ENCODE measurements around the gene BACE1-AS.

Gene BACE1-AS

DNA sequence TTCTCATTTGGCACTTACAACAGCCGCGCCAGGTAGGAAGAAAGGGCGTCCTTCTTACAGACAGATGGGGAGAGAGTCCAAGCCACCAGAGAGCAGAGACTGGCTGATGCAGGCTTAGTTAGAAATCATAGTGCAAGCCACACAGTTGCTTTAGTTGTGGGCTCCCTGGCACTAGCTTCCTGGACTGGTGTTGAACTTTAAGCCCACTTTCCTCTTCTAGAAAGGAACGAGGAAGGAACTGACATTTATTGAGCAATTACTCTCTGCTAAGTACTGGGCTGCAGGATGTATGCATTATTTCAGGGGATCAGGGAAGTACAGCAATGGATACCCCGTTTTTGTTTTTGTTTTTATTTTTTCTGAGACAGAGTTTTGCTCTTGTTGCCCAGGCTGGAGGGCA, 21.9 kb downstream of the BACE1-AS start:
- Histone ChIP-seq H3K36me3 (ENCODE audit: insufficient read depth, low read length) (no peaks in the 10 kb centered on the region), H2AFZ (ENCODE audit: low read length) (no peak overlapping the region), H3K9me3 (ENCODE audit: insufficient read depth, low read depth, low read length) (no peaks in the 10 kb centered on the region), H3K27me3 (ENCODE audit: insufficient read depth, low read length, poor library complexity, severe bottlenecking) (no peaks in the 10 kb centered on the region), H3K4me2 (ENCODE audit: low read depth, low read length, poor library complexity, severe bottlenecking) (no peak overlapping the region), H3K9ac (ENCODE audit: low read depth, low read length, poor library complexity, severe bottlenecking) (no peak overlapping the region), H3F3A (ENCODE audit: low read depth) (no peaks in the 10 kb centered on the region), H3K9me2 (replicated peaks; ENCODE audit: low read depth, low read length) (no peaks in the 10 kb centered on the region), H3K4me1 (ENCODE audit: insufficient read depth, low read length, poor library complexity, severe bottlenecking) (peaks cover 10% of the 10 kb centered on the region), H4K20me1 (ENCODE audit: insufficient read depth, low read length, poor library complexity, severe bottlenecking) (no peaks in the 10 kb centered on the region), H3K4me3 (ENCODE audit: low read length, poor library complexity, severe bottlenecking) (no peak overlapping the region), H3K79me2 (ENCODE audit: insufficient read depth, low read length) (0 out of 2 replicates have a peak, but pooled peaks cover 5% of the 10 kb centered on the region)
- TF ChIP-seq, protein P1, sequence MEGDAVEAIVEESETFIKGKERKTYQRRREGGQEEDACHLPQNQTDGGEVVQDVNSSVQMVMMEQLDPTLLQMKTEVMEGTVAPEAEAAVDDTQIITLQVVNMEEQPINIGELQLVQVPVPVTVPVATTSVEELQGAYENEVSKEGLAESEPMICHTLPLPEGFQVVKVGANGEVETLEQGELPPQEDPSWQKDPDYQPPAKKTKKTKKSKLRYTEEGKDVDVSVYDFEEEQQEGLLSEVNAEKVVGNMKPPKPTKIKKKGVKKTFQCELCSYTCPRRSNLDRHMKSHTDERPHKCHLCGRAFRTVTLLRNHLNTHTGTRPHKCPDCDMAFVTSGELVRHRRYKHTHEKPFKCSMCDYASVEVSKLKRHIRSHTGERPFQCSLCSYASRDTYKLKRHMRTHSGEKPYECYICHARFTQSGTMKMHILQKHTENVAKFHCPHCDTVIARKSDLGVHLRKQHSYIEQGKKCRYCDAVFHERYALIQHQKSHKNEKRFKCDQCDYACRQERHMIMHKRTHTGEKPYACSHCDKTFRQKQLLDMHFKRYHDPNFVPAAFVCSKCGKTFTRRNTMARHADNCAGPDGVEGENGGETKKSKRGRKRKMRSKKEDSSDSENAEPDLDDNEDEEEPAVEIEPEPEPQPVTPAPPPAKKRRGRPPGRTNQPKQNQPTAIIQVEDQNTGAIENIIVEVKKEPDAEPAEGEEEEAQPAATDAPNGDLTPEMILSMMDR (conservative IDR thresholded peaks at IDR 0.05; ENCODE audit: low read length), result no peak
- TF ChIP-seq EZH2phosphoT487 (IDR thresholded peaks at IDR 0.05; ENCODE audit: borderline replicate concordance), result no peak

DNA sequence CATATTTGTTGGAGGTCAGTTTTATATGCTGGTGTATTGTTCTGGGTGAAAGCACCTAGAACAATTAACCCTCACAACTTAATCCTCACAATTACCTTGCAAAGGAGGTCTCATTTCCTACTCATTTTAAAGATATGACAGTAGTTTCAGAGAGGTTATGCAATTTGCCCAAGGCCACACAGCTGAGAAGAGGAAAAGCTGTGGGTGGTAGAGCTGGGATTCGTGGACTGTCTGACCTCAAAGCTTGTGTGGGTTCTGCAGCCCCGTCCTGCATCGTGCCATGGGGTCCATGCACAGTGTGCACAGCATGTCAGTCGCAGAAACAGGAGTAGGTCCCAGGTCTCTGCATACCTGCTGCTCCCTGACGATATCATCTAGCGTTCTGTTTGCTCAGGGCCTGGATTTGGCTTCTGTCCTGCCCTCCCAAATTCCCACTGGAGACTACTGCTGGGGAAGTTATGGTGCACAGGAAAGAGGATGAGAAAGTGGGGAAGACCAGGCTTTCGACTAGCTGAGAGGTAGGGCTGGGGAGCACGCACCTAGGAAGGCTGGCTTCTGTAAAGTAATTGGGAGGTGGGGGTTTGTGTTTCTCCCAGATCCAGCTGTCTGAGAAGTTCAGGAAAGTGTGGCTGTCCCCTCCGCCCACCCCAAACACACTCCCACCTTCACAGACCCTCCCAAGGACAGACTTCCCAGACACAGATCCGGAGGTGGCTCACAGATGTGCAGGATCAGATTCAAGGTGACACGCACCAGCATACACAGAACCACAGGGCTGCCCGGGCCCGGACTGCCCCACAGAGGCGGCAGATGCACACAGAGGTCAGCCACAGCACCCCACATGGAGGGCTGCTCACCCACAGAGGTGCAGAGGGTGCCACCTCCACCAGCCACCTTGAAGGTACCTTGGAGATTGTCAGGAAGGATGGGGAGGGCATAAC, 23.0 kb downstream of the BACE1-AS start:
- no peak for TF ChIP-seq EZH2phosphoT487 (IDR thresholded peaks at IDR 0.05; ENCODE audit: borderline replicate concordance)
- TF ChIP-seq, protein P1 (conservative IDR thresholded peaks at IDR 0.05; ENCODE audit: low read length), result no peak
- H3K4me2 ChIP-seq (ENCODE audit: low read depth, low read length, poor library complexity, severe bottlenecking), result peak overlapping the region; percentile 75

DNA sequence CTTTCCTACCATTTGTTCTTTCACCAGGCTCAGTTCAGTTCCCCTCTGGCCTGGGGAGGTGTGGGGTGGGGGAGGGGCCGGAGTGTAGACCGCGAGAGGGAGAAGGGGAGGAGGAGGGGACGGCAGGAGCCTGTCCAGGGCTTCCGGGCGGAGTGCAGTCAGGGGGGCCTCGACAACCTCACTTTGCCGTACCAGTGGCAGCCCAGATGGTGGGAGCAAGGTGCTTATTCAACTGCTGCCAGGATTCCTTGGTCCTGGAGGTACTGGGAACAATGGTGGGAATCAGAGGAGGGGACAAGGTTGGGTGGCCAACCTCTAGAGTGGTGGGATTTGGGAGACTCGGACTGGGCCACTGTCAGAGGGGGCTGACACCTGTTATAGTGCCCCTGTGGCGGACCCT, 23.7 kb downstream of the BACE1-AS start:
- peaks cover 10% of the 10 kb centered on the region for H3K4me1 ChIP-seq (ENCODE audit: insufficient read depth, low read length, poor library complexity, severe bottlenecking)
- no peaks in the 10 kb centered on the region for H3K9me3 ChIP-seq (ENCODE audit: insufficient read depth, low read depth, low read length)
- no peaks in the 10 kb centered on the region for H4K20me1 ChIP-seq (ENCODE audit: insufficient read depth, low read length, poor library complexity, severe bottlenecking)
- TF ChIP-seq EZH2phosphoT487 (IDR thresholded peaks at IDR 0.05; ENCODE audit: borderline replicate concordance), result no peak
- TF ChIP-seq, protein P1 (conservative IDR thresholded peaks at IDR 0.05; ENCODE audit: low read length), result no peak
- H3K4me2 ChIP-seq (ENCODE audit: low read depth, low read length, poor library complexity, severe bottlenecking), result peak overlapping the region; percentile 75
- H3K79me2 ChIP-seq (ENCODE audit: insufficient read depth, low read length), result 0 out of 2 replicates have a peak, but pooled peaks cover 5% of the 10 kb centered on the region
- H3K27me3 ChIP-seq (ENCODE audit: insufficient read depth, low read length, poor library complexity, severe bottlenecking), result no peaks in the 10 kb centered on the region
- peak overlapping the region; percentile 82 for H3K9ac ChIP-seq (ENCODE audit: low read depth, low read length, poor library complexity, severe bottlenecking)
- H3K36me3 ChIP-seq (ENCODE audit: insufficient read depth, low read length), result no peaks in the 10 kb centered on the region
- H3K4me3 ChIP-seq (ENCODE audit: low read length, poor library complexity, severe bottlenecking), result peak overlapping the region; percentile 86
- no peak overlapping the region for H2AFZ ChIP-seq (ENCODE audit: low read length)
- no peaks in the 10 kb centered on the region for H3F3A ChIP-seq (ENCODE audit: low read depth)
- H3K9me2 ChIP-seq (replicated peaks; ENCODE audit: low read depth, low read length), result no peaks in the 10 kb centered on the region

More for the DNA sequence above, 23.0 kb downstream of the BACE1-AS start:
- Histone ChIP-seq H3K9me3 (ENCODE audit: insufficient read depth, low read depth, low read length) (no peaks in the 10 kb centered on the region), H4K20me1 (ENCODE audit: insufficient read depth, low read length, poor library complexity, severe bottlenecking) (no peaks in the 10 kb centered on the region), H3F3A (ENCODE audit: low read depth) (no peaks in the 10 kb centered on the region), H3K36me3 (ENCODE audit: insufficient read depth, low read length) (no peaks in the 10 kb centered on the region), H2AFZ (ENCODE audit: low read length) (no peak overlapping the region), H3K79me2 (ENCODE audit: insufficient read depth, low read length) (0 out of 2 replicates have a peak, but pooled peaks cover 5% of the 10 kb centered on the region), H3K4me3 (ENCODE audit: low read length, poor library complexity, severe bottlenecking) (no peak overlapping the region), H3K27me3 (ENCODE audit: insufficient read depth, low read length, poor library complexity, severe bottlenecking) (no peaks in the 10 kb centered on the region), H3K9ac (ENCODE audit: low read depth, low read length, poor library complexity, severe bottlenecking) (peak overlapping the region; percentile 82), H3K4me1 (ENCODE audit: insufficient read depth, low read length, poor library complexity, severe bottlenecking) (peaks cover 10% of the 10 kb centered on the region), H3K9me2 (replicated peaks; ENCODE audit: low read depth, low read length) (no peaks in the 10 kb centered on the region)
